Measurements from ENCODE around the gene LDLRAD3. TPM values are rescaled to one million over a fixed set of nuclear protein-coding genes. Genes with fewer than 3 reads are reported as not detected.

The LDLRAD3 gene
- total and polyA plus RNA-seq, 11 donors = 1.1 to 7.7 (median 2.6) TPM

DNA sequence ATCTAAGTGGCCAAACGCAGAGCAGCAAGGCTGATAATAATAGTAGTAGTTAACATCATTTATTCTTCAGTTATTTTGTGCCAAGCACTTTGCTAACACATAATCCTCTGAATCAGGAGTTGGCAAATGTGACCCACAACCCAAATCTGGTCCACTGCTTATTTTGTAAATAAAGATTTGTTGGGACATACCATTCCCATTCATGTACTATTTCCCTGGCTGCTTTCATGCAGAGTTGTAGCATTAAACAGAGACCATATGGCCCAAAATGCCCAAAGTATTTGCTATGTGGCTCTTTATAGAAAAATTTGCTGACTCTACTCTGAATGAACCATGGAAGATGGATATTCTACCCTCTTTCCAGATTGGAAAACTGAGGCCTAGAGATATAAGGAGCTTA, 295.0 kb downstream of the LDLRAD3 start:
- TF ChIP-seq, protein P1, sequence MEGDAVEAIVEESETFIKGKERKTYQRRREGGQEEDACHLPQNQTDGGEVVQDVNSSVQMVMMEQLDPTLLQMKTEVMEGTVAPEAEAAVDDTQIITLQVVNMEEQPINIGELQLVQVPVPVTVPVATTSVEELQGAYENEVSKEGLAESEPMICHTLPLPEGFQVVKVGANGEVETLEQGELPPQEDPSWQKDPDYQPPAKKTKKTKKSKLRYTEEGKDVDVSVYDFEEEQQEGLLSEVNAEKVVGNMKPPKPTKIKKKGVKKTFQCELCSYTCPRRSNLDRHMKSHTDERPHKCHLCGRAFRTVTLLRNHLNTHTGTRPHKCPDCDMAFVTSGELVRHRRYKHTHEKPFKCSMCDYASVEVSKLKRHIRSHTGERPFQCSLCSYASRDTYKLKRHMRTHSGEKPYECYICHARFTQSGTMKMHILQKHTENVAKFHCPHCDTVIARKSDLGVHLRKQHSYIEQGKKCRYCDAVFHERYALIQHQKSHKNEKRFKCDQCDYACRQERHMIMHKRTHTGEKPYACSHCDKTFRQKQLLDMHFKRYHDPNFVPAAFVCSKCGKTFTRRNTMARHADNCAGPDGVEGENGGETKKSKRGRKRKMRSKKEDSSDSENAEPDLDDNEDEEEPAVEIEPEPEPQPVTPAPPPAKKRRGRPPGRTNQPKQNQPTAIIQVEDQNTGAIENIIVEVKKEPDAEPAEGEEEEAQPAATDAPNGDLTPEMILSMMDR (IDR thresholded peaks at IDR 0.05) = no peak
- TF ChIP-seq POLR2A (IDR thresholded peaks at IDR 0.05) = no peak
- H3K27me3 ChIP-seq = no peaks in the 10 kb centered on the region
- intact Hi-C loops (cut with DNase I) = no loop called here
- no peaks in the 10 kb centered on the region for H3K4me1 ChIP-seq
- ATAC-seq (no peak), DNase-seq (no peak)
- H3K36me3 ChIP-seq = no peaks in the 10 kb centered on the region
- H3K9me3 ChIP-seq = no peaks in the 10 kb centered on the region
- no peak overlapping the region for H3K27ac ChIP-seq
- H3K4me3 ChIP-seq = no peak overlapping the region
- 82 to 91% (median 86%) methylated on average over 1 of the region's 1 CpG for WGBS, 4 donors

DNA sequence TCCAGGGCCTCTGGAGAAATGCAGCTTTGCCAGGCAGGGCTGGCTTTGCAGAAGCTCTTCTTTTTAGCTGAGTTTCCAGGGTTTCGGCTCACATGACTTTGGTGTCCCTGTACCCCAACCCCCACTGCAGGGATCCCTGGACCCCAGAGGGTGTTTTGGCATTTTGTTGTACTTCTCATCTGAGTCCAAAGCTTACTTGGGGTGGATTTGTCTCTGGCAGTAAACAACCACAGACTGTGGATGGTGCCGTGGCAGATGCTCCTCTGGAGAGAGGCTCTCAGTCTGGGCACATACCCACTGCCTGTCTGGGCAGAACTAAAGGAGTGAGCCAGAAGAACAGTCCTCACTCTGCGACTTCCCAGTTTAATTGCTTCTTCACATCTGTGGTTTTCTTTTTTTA, 295.8 kb downstream of the LDLRAD3 start:
- WGBS, 4 donors = 94 to 97% (median 95%) methylated on average over 3 of the region's 3 CpGs
- H3K27me3 ChIP-seq = no peaks in the 10 kb centered on the region
- DNase-seq = no peak
- H3K4me3 ChIP-seq = no peak overlapping the region
- intact Hi-C loops (cut with DNase I) = no loop called here
- H3K9me3 ChIP-seq = no peaks in the 10 kb centered on the region
- no peak for TF ChIP-seq POLR2A (IDR thresholded peaks at IDR 0.05)
- TF ChIP-seq, protein P1 (IDR thresholded peaks at IDR 0.05) = no peak
- no peak for ATAC-seq
- H3K36me3 ChIP-seq = no peaks in the 10 kb centered on the region
- H3K4me1 ChIP-seq = no peaks in the 10 kb centered on the region
- no peak overlapping the region for H3K27ac ChIP-seq

DNA sequence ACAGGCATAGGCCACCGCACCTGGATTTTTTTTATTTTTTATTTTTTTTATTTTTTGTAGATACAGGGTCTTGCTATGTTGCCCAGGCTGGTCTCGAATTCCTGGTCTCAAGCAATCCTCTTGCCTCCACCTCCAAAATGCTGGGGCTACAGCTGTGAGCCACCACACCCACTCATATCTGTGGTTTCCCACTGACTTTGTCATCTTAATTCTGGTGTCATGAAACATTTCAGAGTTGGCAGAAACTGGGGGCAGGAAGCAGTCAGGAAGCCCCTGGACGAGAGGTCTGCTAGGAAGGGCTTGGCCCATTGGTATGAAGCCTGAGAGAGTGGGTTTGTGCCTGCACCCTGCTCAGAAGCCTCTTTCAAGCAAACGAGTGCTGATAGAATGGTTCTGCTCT, 296.3 kb downstream of the LDLRAD3 start:
- no peak for ATAC-seq

DNA sequence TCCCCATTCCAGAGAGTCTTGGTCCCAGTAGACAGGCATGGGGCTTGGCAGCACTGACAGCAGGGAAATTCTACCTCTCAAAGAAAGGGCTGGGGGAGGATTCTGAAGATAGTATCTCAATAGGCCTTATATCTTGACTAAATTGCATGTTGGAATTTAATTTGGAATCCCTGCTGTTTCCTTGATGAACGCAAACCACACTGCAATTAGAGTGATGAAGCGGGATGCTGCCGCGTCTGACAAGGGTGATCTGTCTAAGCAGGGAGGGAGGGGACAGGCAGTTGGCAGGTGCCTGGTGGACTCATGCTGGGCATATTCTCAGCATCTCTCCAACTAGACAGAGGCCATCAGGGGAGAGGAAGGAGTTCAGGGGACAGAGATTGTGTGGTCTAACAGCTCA, 296.9 kb downstream of the LDLRAD3 start:
- ATAC-seq = no peak
- Histone ChIP-seq H3K4me3 (no peak overlapping the region), H3K27ac (no peak overlapping the region), H3K27me3 (no peaks in the 10 kb centered on the region), H3K9me3 (no peaks in the 10 kb centered on the region), H3K4me1 (no peaks in the 10 kb centered on the region), H3K36me3 (no peaks in the 10 kb centered on the region)
- no peak for TF ChIP-seq POLR2A (IDR thresholded peaks at IDR 0.05)
- TF ChIP-seq, protein P1 (IDR thresholded peaks at IDR 0.05) = no peak
- intact Hi-C loops (cut with DNase I) = no loop called here
- WGBS, 4 donors = 86 to 98% (median 92%) methylated on average over 4 of the region's 4 CpGs
- DNase-seq = no peak

More for the DNA sequence above, 296.3 kb downstream of the LDLRAD3 start:
- Histone ChIP-seq H3K27ac (no peak overlapping the region), H3K27me3 (no peaks in the 10 kb centered on the region), H3K9me3 (no peaks in the 10 kb centered on the region), H3K4me1 (no peaks in the 10 kb centered on the region), H3K4me3 (no peak overlapping the region), H3K36me3 (no peaks in the 10 kb centered on the region)
- TF ChIP-seq, protein P1 (IDR thresholded peaks at IDR 0.05) = no peak
- no peak for TF ChIP-seq POLR2A (IDR thresholded peaks at IDR 0.05)
- 67 to 79% (median 77%) methylated on average over 4 of the region's 4 CpGs for WGBS, 4 donors
- DNase-seq = no peak
- intact Hi-C loops (cut with DNase I) = no loop called here
